ENCODE results near the gene AKR1C8.

The AKR1C8 gene

DNA sequence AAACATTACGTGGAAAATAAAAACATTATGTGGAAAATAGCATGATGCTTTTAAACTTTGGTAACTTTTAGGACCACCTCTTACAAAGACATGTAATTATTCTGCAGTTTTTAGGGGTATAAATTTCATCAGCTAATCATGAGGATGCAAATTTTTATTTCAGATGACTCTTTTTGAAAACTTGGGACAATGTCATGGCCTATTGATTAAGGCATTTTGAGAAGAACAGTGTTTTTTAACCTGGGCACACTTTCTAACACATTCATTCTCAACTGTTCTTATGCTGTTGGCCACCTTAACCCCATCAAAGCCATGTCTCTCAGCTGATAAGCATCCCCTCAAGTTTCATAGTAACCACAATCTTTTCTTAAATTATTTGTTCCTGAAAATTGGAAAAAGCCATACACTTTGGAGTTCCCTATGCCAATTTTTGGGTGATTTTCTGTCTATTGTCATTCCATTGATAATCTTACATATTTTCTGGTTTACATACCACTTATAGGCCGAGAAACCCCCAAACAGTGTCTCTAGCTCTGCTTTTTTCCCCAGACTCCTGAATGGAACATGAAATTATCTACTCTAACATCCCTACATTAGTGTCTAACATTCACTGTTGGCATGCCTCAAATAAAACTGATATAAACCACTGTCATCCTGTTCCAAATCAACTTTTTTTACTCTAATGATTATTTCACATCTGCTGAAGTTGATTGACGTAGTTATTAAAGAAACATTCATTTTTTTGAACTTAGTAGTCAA lies 76.1 kb downstream of the AKR1C8 start:
- in situ Hi-C loops (cut with HindIII; ENCODE audit: low sequenced_read_pairs) = no loop called here

DNA sequence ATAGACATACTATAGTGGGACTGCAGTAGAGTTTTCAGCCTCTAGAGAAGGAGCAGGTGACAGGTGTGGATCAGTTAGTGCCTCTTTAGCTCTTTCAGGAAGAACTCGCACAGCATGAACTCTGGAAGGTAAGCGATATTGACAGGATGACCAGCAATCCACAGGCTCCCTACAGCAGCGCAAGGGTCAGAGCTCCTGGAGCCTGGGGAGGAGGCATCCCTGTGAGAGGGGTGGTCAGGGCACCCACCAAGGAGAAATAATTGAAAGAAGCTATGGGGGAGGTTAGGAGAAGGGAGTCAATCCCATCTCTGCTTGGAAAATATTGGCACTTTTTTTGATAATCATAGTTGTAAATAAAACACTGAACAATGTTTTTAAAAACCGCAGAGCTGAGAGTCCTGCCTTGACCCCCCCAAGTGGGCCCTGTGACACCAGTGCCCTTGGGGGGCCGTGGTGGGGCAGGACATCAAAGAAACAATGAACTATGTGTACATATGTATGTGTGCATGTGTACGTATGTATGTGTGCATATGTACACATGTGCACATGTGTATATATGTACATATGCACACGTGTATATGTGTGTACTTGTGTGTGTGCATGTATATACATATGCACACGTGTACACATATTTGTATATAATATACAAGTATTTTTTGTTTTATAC lies 77.0 kb downstream of the AKR1C8 start:
- in situ Hi-C loops (cut with HindIII; ENCODE audit: low sequenced_read_pairs) = no loop called here

DNA sequence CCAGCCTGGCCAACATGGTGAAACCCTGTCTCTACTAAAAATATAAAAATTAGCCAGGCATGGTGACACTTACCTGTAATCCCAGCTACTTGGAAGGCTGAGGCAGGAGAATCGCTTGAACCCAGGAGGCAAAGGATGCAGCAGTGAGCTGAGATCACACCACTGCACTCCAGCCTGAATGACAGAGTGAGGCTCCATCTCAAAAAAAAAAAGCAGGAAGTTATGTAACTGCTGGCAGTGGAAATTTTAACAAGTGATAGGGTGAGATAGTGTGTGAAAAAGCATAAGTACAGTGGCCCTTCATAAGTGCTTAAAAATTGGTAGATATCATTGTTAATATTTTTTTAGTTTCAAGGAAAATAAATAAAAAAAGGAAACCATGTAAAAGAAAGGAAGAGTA lies 78.4 kb downstream of the AKR1C8 start:
- in situ Hi-C loops (cut with HindIII; ENCODE audit: low sequenced_read_pairs) = no loop called here

DNA sequence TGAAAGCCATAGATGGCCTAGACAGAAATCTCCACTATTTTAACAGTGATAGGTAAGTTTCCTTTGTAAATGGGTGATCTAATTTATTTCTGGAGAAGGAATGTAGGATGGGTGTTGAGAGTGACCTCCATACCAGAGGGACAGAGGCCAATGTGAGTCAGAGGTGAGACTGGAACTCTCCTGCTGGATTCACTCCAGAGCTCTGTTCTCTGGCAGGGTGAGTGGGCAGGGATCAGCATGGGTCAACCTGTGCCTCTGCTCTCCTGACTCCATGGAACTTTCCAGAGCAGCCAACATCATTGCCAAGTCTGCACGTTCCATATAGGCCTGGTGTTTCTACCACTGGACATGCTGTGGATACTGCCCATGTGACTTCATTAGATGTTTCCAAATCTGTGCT lies 79.3 kb downstream of the AKR1C8 start:
- in situ Hi-C loops (cut with HindIII; ENCODE audit: low sequenced_read_pairs) = no loop called here
